Trophoblast cell (in vitro differentiated cells and primary cell): ENCODE data around the gene MAGI2.

ENCODE experiments used
- DNase-seq, 2 donors: peaks; one replicate each; pipeline ENCODE4 v3.0.0-alpha.2; 2016
- H2AFZ ChIP-seq: 2 replicates; pipeline ENCODE4 v1.6.1; 2013; ENCODE audit warnings: low read length, moderate library complexity, mild to moderate bottlenecking; ENCODE audit not compliant: insufficient read depth, poor library complexity
- H2AK5ac ChIP-seq: 2 replicates; pipeline ENCODE4 v1.6.1; 2013; ENCODE audit warnings: mild to moderate bottlenecking, low read length
- H2BK120ac ChIP-seq: 2 replicates; pipeline ENCODE4 v1.6.1; 2013; ENCODE audit warnings: low read length, mild to moderate bottlenecking, moderate library complexity; ENCODE audit not compliant: insufficient read depth, poor library complexity
- H2BK12ac ChIP-seq: 2 replicates; pipeline ENCODE4 v1.6.1; 2013; ENCODE audit warnings: mild to moderate bottlenecking, low read length, moderate library complexity
- H2BK5ac ChIP-seq: 2 replicates; pipeline ENCODE4 v1.6.1; 2013; ENCODE audit warnings: low read length, low read depth, moderate library complexity, mild to moderate bottlenecking; ENCODE audit not compliant: poor library complexity
- H3K14ac ChIP-seq: 2 replicates; pipeline ENCODE4 v1.6.1; 2013; ENCODE audit warnings: mild to moderate bottlenecking, low read length
- H3K18ac ChIP-seq: 2 replicates; pipeline ENCODE4 v1.6.1; 2013; ENCODE audit warnings: mild to moderate bottlenecking, low read length
- H3K23ac ChIP-seq: 2 replicates; pipeline ENCODE4 v1.6.1; 2013; ENCODE audit warnings: low read length
- H3K27ac ChIP-seq: 2 replicates; pipeline ENCODE4 v1.5.1; 2013; ENCODE audit warnings: low read depth, mild to moderate bottlenecking, inconsistent platforms, low read length, moderate library complexity
- H3K27me3 ChIP-seq: 2 replicates; pipeline ENCODE4 v1.6.1; 2013; ENCODE audit warnings: inconsistent platforms, mild to moderate bottlenecking, low read length, moderate library complexity; ENCODE audit not compliant: insufficient read depth
- H3K36me3 ChIP-seq, 2 experiments: 1 replicate in 1 of 2; 2 replicates in 1 of 2; pipeline ENCODE4 v1.6.1; 2013; ENCODE audit warnings: low read length in 2 of 2, mild to moderate bottlenecking in 2 of 2, moderate library complexity in 1 of 2; ENCODE audit not compliant: insufficient read depth in 2 of 2, control insufficient read depth in 1 of 2
- H3K4ac ChIP-seq: 2 replicates; pipeline ENCODE4 v1.6.1; 2013; ENCODE audit warnings: low read depth, mild to moderate bottlenecking, low read length, moderate library complexity
- H3K4me1 ChIP-seq, 2 experiments: 1 replicate in 1 of 2; 2 replicates in 1 of 2; pipeline ENCODE4 v1.6.1; 2013; ENCODE audit warnings: low read length in 2 of 2, mild to moderate bottlenecking in 2 of 2, moderate library complexity in 1 of 2; ENCODE audit not compliant: insufficient read depth in 2 of 2, control insufficient read depth in 1 of 2
- H3K4me2 ChIP-seq: 2 replicates; pipeline ENCODE4 v1.6.1; 2013; ENCODE audit warnings: inconsistent platforms, mild to moderate bottlenecking, low read length, moderate library complexity
- H3K4me3 ChIP-seq: 2 replicates; pipeline ENCODE4 v1.5.1; 2013; ENCODE audit warnings: mild to moderate bottlenecking, low read depth, low read length, inconsistent platforms
- H3K79me1 ChIP-seq: one replicate; pipeline ENCODE4 v1.6.1; 2013; ENCODE audit warnings: low read length
- H3K79me2 ChIP-seq: 2 replicates; pipeline ENCODE4 v1.6.1; 2013; ENCODE audit warnings: low read length, mild to moderate bottlenecking; ENCODE audit not compliant: control insufficient read depth, insufficient read depth, poor library complexity
- H3K9ac ChIP-seq: 2 replicates; pipeline ENCODE4 v1.6.1; 2013; ENCODE audit warnings: mild to moderate bottlenecking, low read length
- H3K9me3 ChIP-seq: 2 replicates; pipeline ENCODE4 v1.6.1; 2013; ENCODE audit warnings: low read depth, mild to moderate bottlenecking, control low read depth, inconsistent platforms, low read length; ENCODE audit not compliant: insufficient read depth
- H4K12ac ChIP-seq: 2 replicates; pipeline ENCODE4 v1.6.1; 2013; ENCODE audit warnings: low read depth, mild to moderate bottlenecking, low read length, moderate library complexity
- H4K8ac ChIP-seq: 2 replicates; pipeline ENCODE4 v1.6.1; 2013; ENCODE audit warnings: low read depth, mild to moderate bottlenecking, low read length, moderate library complexity
- H4K91ac ChIP-seq: one replicate; pipeline ENCODE4 v1.6.1; 2013; ENCODE audit warnings: low read depth, mild to moderate bottlenecking, low read length, moderate library complexity
- WGBS: extraction: QIAGEN DNeasy Blood & Tissue Kit; methylation state at CpG from one replicate; pipeline ENCODE4 v1.1.7; 2013; ENCODE audit warnings: missing lambda C conversion rate; ENCODE audit not compliant: insufficient read length, insufficient coverage; ENCODE audit errors: extremely low coverage; 5-methylcytosine and 5-hydroxymethylcytosine counted together

The MAGI2 gene

GRCh38 chr7:78787854-78788253 lies 665.6 kb downstream of the MAGI2 start:
- H3K18ac ChIP-seq = no peak overlapping the region
- H3K4me1 ChIP-seq = no peaks in the 10 kb centered on the region
- H3K9ac ChIP-seq = no peak overlapping the region
- H3K27me3 ChIP-seq = no peaks in the 10 kb centered on the region
- H2BK12ac ChIP-seq = no peak overlapping the region
- H3K4me2 ChIP-seq = no peak overlapping the region
- H3K9me3 ChIP-seq = no peaks in the 10 kb centered on the region
- H3K36me3 ChIP-seq = no peaks in the 10 kb centered on the region
- no peak overlapping the region for H4K12ac ChIP-seq
- H3K79me1 ChIP-seq = no peaks in the 10 kb centered on the region
- H2BK5ac ChIP-seq = no peak overlapping the region
- H3K4me3 ChIP-seq = no peak overlapping the region
- no peak overlapping the region for H3K4ac ChIP-seq
- no peak overlapping the region for H3K23ac ChIP-seq
- H2BK120ac ChIP-seq = no peak overlapping the region
- H4K91ac ChIP-seq = no peak overlapping the region
- no peak overlapping the region for H4K8ac ChIP-seq
- DNase-seq = no peak
- no peak overlapping the region for H3K14ac ChIP-seq
- no peak overlapping the region for H3K27ac ChIP-seq
- no peak overlapping the region for H2AFZ ChIP-seq
- no CpG with 5 or more reads among the region's 1 CpG for WGBS
- no peak overlapping the region for H2AK5ac ChIP-seq
- H3K79me2 ChIP-seq = no peaks in the 10 kb centered on the region

GRCh38 chr7:78786055-78786454 lies 667.4 kb downstream of the MAGI2 start:
- Histone ChIP-seq H4K91ac (no peak overlapping the region), H4K12ac (no peak overlapping the region), H3K9me3 (no peaks in the 10 kb centered on the region), H2AK5ac (no peak overlapping the region), H3K27ac (no peak overlapping the region), H2BK5ac (no peak overlapping the region), H3K79me2 (no peaks in the 10 kb centered on the region), H3K4ac (no peak overlapping the region), H3K9ac (no peak overlapping the region), H3K23ac (no peak overlapping the region), H2AFZ (no peak overlapping the region), H3K18ac (no peak overlapping the region), H4K8ac (no peak overlapping the region), H2BK12ac (no peak overlapping the region), H3K14ac (no peak overlapping the region), H3K27me3 (no peaks in the 10 kb centered on the region), H3K36me3 (no peaks in the 10 kb centered on the region), H3K79me1 (no peaks in the 10 kb centered on the region), H3K4me3 (no peak overlapping the region), H3K4me1 (no peaks in the 10 kb centered on the region), H2BK120ac (no peak overlapping the region), H3K4me2 (no peak overlapping the region)
- no CpG with 5 or more reads among the region's 2 CpGs for WGBS
- DNase-seq = no peak

- Histone ChIP-seq H3K9ac (no peak overlapping the region), H3K27ac (no peak overlapping the region), H3K36me3 (no peaks in the 10 kb centered on the region), H3K18ac (no peak overlapping the region), H2BK120ac (no peak overlapping the region), H4K8ac (no peak overlapping the region), H3K14ac (no peak overlapping the region), H2BK12ac (no peak overlapping the region), H2AFZ (no peak overlapping the region), H3K4ac (no peak overlapping the region), H3K23ac (no peak overlapping the region), H3K27me3 (no peaks in the 10 kb centered on the region), H2AK5ac (no peak overlapping the region), H3K79me1 (no peaks in the 10 kb centered on the region), H3K79me2 (no peaks in the 10 kb centered on the region), H4K91ac (no peak overlapping the region), H3K4me2 (no peak overlapping the region), H3K4me3 (no peak overlapping the region), H4K12ac (no peak overlapping the region), H3K9me3 (no peaks in the 10 kb centered on the region), H2BK5ac (no peak overlapping the region), H3K4me1 (no peaks in the 10 kb centered on the region)
- no CpG with 5 or more reads among the region's 9 CpGs for WGBS
- DNase-seq = no peak
Measured at GRCh38 chr7:78783179-78783962, 670.1 kb downstream of the MAGI2 start.

DNA sequence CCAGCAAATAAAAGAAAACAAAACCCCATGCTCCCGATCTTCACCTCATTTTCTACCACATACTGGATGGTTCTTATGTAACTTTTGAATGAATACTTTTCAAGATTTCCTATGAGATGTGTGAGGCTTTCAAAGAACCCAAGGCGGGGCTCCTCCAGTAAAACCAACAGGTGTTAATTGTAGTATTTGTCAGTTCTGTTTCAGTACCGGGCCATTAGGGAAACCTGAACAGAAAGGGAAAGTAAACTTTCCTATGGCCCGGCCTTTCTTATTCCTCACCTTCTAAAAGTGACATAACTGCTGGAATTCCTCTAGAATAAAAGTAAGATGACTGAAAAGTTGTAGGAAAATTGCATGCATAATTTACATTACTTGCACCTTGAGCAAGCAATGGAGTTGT lies 672.9 kb downstream of the MAGI2 start:
- Histone ChIP-seq H3K4me3 (no peak overlapping the region), H2BK12ac (no peak overlapping the region), H3K18ac (no peak overlapping the region), H2AK5ac (no peak overlapping the region), H4K91ac (no peak overlapping the region), H3K4me2 (no peak overlapping the region), H3K27me3 (no peaks in the 10 kb centered on the region), H3K79me2 (no peaks in the 10 kb centered on the region), H3K14ac (no peak overlapping the region), H2BK120ac (no peak overlapping the region), H2BK5ac (no peak overlapping the region), H3K27ac (no peak overlapping the region), H3K36me3 (no peaks in the 10 kb centered on the region), H3K79me1 (no peaks in the 10 kb centered on the region), H3K23ac (no peak overlapping the region), H3K9me3 (no peaks in the 10 kb centered on the region), H4K8ac (no peak overlapping the region), H4K12ac (no peak overlapping the region), H3K9ac (no peak overlapping the region), H3K4ac (no peak overlapping the region), H2AFZ (no peak overlapping the region), H3K4me1 (no peaks in the 10 kb centered on the region)
- DNase-seq = no peak
- WGBS = no CpG with 5 or more reads among the region's 4 CpGs
